Mucosa of gallbladder (tissue), 1 donor: Measurements from ENCODE around the gene TMED7. TPM values are rescaled to one million over a fixed set of nuclear protein-coding genes. Genes with fewer than 3 reads are reported as not detected.
"Not testable (repeated sequence)": the region's sequence is repeated elsewhere in the genome, so short reads cannot be mapped to it uniquely, and the experiment has no call there.

Source experiments
- DNase-seq: peaks from one replicate; pipeline ENCODE4 v3.0.0-alpha.2; 2020; ENCODE audit warnings: low spot score
- total RNA-seq: library from RNA; stranded (reverse); gene quantifications from one replicate; pipeline ENCODE4 v1.2.1, GENCODE V29; 2021
- donor health status: DM: no; HTN: no; CAD: no.

The TMED7 gene
- total RNA-seq: 140 TPM

GRCh38 chr5:115625579-115626444 is at the start of gene TMED7:
Gene TMED7, minus strand, starts transcription at chr5:115626036. Its CDS starts 244 bp downstream, at chr5:115625792.
- DNase-seq: peak; percentile 100

- not testable (repeated sequence) for DNase-seq
These were observed 48.9 kb upstream of the TMED7 start for GRCh38 chr5:115674782-115675181.

GRCh38 chr5:115673596-115673995 is 47.8 kb upstream of the TMED7 start:
- no peak for DNase-seq

GRCh38 chr5:115671939-115672338 is 46.1 kb upstream of the TMED7 start:
- no peak for DNase-seq

- no peak for DNase-seq
These were observed 40.2 kb upstream of the TMED7 start for GRCh38 chr5:115666023-115666422.

- no peak for DNase-seq
These were observed 35.7 kb upstream of the TMED7 start for GRCh38 chr5:115661563-115661962.

GRCh38 chr5:115661101-115661500 is 35.3 kb upstream of the TMED7 start:
- DNase-seq: no peak

- DNase-seq: no peak
These were observed 32.0 kb upstream of the TMED7 start for GRCh38 chr5:115657881-115658233.

GRCh38 chr5:115657125-115657880 is 31.5 kb upstream of the TMED7 start:
- no peak for DNase-seq

- DNase-seq: no peak
These were observed 30.6 kb upstream of the TMED7 start for GRCh38 chr5:115656404-115656803.

- DNase-seq: no peak
These were observed 30.2 kb upstream of the TMED7 start for GRCh38 chr5:115655994-115656393.

GRCh38 chr5:115649541-115649940 is 23.7 kb upstream of the TMED7 start:
- no peak for DNase-seq

- DNase-seq: no peak
These were observed 22.2 kb upstream of the TMED7 start for GRCh38 chr5:115648056-115648455.

- DNase-seq: not testable (repeated sequence)
These were observed 19.6 kb upstream of the TMED7 start for GRCh38 chr5:115645386-115645785.

GRCh38 chr5:115644046-115644445 is 18.2 kb upstream of the TMED7 start:
- no peak for DNase-seq

GRCh38 chr5:115641948-115642347 is 16.1 kb upstream of the TMED7 start:
- no peak for DNase-seq

- DNase-seq: no peak
These were observed 14.4 kb upstream of the TMED7 start for GRCh38 chr5:115640274-115640673.

- DNase-seq: no peak
These were observed 13.5 kb upstream of the TMED7 start for GRCh38 chr5:115639377-115639776.

- DNase-seq: no peak
These were observed 11.7 kb upstream of the TMED7 start for GRCh38 chr5:115637507-115637906.

GRCh38 chr5:115636008-115636407 is 10.2 kb upstream of the TMED7 start:
- DNase-seq: no peak

- DNase-seq: peak; percentile 89
These were observed 8.7 kb upstream of the TMED7 start for GRCh38 chr5:115634343-115635132.

GRCh38 chr5:115629903-115630302 is 4.1 kb upstream of the TMED7 start:
- no peak for DNase-seq
